ENCODE results near the gene CALHM3.

DNA sequence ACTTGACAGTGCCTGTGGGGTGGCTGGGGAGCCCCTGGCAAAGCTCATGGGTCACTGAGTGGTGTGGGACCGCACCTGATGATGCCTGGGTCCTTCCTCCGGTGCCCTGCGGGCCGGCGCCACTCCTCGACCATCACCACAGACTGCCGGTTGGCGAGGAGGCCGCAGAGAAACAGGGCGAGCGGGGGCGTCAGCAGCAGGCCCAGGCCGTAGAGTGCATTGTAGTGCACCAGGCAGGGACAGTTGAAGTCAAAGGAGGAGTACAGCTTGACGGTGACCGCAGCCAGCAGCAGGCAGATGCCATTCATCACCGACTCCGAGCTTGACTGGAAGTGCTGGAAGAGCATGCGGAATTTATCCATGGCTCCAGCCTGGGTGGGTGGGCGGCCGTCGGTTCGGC lies 369 bp downstream of the CALHM3 start:
- TF ChIP-seq, protein P1, sequence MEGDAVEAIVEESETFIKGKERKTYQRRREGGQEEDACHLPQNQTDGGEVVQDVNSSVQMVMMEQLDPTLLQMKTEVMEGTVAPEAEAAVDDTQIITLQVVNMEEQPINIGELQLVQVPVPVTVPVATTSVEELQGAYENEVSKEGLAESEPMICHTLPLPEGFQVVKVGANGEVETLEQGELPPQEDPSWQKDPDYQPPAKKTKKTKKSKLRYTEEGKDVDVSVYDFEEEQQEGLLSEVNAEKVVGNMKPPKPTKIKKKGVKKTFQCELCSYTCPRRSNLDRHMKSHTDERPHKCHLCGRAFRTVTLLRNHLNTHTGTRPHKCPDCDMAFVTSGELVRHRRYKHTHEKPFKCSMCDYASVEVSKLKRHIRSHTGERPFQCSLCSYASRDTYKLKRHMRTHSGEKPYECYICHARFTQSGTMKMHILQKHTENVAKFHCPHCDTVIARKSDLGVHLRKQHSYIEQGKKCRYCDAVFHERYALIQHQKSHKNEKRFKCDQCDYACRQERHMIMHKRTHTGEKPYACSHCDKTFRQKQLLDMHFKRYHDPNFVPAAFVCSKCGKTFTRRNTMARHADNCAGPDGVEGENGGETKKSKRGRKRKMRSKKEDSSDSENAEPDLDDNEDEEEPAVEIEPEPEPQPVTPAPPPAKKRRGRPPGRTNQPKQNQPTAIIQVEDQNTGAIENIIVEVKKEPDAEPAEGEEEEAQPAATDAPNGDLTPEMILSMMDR (IDR thresholded peaks at IDR 0.05; ENCODE audit: borderline replicate concordance, extremely low read depth, low read length, poor library complexity, severe bottlenecking) = no peak
- no peak for TF ChIP-seq EZH2 (IDR thresholded peaks at IDR 0.05; ENCODE audit: borderline replicate concordance, low read depth, low read length, severe bottlenecking)

Measured in DND-41 (cell line).